ENCODE results near the gene NCKAP5. TPM values are rescaled to one million over a fixed set of nuclear protein-coding genes. Genes with fewer than 3 reads are reported as not detected.
A peak's percentile ranks its signal among the peaks of the same experiment; 100 is the strongest.

Gene NCKAP5
- total RNA-seq, 1 donor from 2014 or later, result 0.20 TPM

DNA sequence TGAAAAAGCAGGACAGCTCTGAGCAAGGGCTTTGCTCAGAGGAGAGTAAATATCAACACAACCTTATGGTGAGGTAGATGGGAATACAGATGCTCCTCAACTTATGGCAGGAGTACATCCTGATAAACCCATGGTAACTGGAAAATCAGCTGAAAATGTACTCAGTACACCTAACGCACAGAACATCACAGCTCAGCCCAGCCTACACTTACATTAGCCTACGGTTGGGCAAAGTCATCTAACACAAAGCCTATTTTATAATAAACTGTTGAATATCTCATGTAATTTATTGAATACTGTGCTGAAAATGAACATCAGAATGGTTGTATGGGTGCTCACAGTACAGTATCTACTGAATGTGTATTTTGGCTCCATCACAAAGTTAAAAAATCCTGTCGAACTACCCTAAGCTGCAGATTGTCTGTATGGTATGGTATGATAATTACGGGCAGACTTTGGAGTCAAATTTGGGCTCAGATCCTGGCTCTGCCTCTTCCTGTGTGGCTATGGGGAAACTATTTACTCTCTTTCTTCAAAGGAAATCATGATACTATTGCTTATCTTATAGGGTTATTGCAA is 778.0 kb downstream of the NCKAP5 start:
- no peak overlapping the region for H3K4me3 Mint-ChIP-seq (ENCODE audit: unreplicated experiment)
- H3K36me3 Mint-ChIP-seq (ENCODE audit: unreplicated experiment), result no peaks in the 10 kb centered on the region
- H3K27ac Mint-ChIP-seq (ENCODE audit: unreplicated experiment), result no peak overlapping the region
- no peak for DNase-seq
- TF ChIP-seq, protein P1, sequence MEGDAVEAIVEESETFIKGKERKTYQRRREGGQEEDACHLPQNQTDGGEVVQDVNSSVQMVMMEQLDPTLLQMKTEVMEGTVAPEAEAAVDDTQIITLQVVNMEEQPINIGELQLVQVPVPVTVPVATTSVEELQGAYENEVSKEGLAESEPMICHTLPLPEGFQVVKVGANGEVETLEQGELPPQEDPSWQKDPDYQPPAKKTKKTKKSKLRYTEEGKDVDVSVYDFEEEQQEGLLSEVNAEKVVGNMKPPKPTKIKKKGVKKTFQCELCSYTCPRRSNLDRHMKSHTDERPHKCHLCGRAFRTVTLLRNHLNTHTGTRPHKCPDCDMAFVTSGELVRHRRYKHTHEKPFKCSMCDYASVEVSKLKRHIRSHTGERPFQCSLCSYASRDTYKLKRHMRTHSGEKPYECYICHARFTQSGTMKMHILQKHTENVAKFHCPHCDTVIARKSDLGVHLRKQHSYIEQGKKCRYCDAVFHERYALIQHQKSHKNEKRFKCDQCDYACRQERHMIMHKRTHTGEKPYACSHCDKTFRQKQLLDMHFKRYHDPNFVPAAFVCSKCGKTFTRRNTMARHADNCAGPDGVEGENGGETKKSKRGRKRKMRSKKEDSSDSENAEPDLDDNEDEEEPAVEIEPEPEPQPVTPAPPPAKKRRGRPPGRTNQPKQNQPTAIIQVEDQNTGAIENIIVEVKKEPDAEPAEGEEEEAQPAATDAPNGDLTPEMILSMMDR (IDR thresholded peaks at IDR 0.05; ENCODE audit: partially characterized antibody, unreplicated experiment), result no peak
- peaks cover 28% of the 10 kb centered on the region for H3K4me1 Mint-ChIP-seq (ENCODE audit: low read depth, unreplicated experiment)
- H3K27me3 Mint-ChIP-seq (ENCODE audit: unreplicated experiment), result peaks cover 5% of the 10 kb centered on the region
- H3K9me3 Mint-ChIP-seq (ENCODE audit: unreplicated experiment), result peaks cover 8% of the 10 kb centered on the region

DNA sequence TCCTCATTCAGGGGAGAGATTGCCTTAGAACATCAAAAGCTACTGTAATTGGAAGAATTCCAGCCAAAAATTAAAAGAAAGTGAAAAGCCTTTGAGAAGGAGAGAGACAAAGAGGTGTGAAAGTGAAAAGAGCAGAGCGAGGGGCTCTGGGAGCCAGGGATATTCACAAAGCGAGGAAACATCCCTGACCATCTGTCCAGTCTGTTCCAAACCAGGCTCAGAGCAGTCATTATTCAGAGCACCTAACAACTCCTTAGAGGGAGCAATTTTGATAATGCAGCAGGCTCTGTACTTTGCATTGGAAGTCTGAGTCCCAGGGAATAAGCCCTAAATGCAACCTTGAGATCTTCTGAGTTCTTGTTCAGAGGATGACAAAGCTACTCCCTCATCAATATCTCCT is 779.2 kb downstream of the NCKAP5 start:
- peak overlapping the region; percentile 65 for H3K4me3 Mint-ChIP-seq (ENCODE audit: unreplicated experiment)
- no peak for DNase-seq
- H3K27me3 Mint-ChIP-seq (ENCODE audit: unreplicated experiment), result peaks cover 5% of the 10 kb centered on the region
- TF ChIP-seq, protein P1 (IDR thresholded peaks at IDR 0.05; ENCODE audit: partially characterized antibody, unreplicated experiment), result no peak
- H3K9me3 Mint-ChIP-seq (ENCODE audit: unreplicated experiment), result peaks cover 8% of the 10 kb centered on the region
- H3K27ac Mint-ChIP-seq (ENCODE audit: unreplicated experiment), result peak overlapping the region; percentile 85
- no peaks in the 10 kb centered on the region for H3K36me3 Mint-ChIP-seq (ENCODE audit: unreplicated experiment)
- H3K4me1 Mint-ChIP-seq (ENCODE audit: low read depth, unreplicated experiment), result peaks cover 31% of the 10 kb centered on the region

DNA sequence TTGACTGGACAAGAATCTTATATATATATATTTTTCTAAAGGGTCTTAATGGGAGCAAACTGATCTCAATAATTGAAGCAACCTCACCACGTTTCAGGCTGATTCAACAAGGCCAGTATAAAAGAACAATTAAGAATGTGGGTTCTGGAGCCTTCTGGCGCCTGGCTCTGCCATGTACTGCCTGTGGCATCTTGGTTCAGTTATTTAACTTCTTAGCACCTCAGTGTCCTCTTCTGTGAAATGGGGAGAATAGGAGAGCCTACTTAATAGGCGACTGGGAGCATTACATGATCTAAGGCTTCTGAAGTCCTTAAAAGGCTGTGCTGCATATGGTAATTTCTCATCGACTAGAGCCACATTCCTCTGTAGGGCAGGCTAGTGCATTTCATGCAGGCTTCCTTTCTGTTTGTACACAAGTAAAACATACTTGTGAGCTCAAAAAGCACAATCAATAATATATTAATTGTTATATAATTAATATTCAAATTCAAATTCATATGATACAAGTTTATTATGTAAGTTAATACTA is 779.9 kb downstream of the NCKAP5 start:
- no peaks in the 10 kb centered on the region for H3K36me3 Mint-ChIP-seq (ENCODE audit: unreplicated experiment)
- H3K27me3 Mint-ChIP-seq (ENCODE audit: unreplicated experiment), result peaks cover 7% of the 10 kb centered on the region
- peaks cover 8% of the 10 kb centered on the region for H3K9me3 Mint-ChIP-seq (ENCODE audit: unreplicated experiment)
- DNase-seq, result no peak
- peaks cover 31% of the 10 kb centered on the region for H3K4me1 Mint-ChIP-seq (ENCODE audit: low read depth, unreplicated experiment)
- TF ChIP-seq, protein P1 (IDR thresholded peaks at IDR 0.05; ENCODE audit: partially characterized antibody, unreplicated experiment), result no peak
- no peak overlapping the region for H3K4me3 Mint-ChIP-seq (ENCODE audit: unreplicated experiment)
- H3K27ac Mint-ChIP-seq (ENCODE audit: unreplicated experiment), result peak overlapping the region; percentile 28

DNA sequence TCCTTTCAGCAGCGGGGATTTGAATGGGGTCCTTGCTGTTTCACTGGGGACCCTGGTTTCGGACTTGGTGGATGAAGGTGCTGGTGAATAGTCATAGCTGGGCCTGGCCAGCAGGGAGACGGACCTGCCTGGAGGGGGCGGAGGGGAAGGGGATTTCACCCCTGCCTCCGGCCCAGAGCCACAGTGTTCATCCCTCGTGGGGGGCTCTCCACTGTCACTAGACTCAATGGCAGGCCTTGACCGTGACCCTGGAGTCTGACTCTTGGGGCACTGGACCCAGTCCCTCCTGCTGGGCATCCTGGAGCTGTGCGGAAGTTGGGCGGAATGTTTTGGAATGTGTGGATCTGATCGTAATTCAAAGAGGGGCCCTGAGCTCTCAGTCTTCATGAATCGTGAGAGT is 784.4 kb downstream of the NCKAP5 start:
- H3K4me3 Mint-ChIP-seq (ENCODE audit: unreplicated experiment), result no peak overlapping the region
- H3K9me3 Mint-ChIP-seq (ENCODE audit: unreplicated experiment), result peaks cover 5% of the 10 kb centered on the region
- no peak for DNase-seq
- TF ChIP-seq, protein P1 (IDR thresholded peaks at IDR 0.05; ENCODE audit: partially characterized antibody, unreplicated experiment), result no peak
- H3K4me1 Mint-ChIP-seq (ENCODE audit: low read depth, unreplicated experiment), result peaks cover 22% of the 10 kb centered on the region
- peaks cover 8% of the 10 kb centered on the region for H3K27me3 Mint-ChIP-seq (ENCODE audit: unreplicated experiment)
- no peak overlapping the region for H3K27ac Mint-ChIP-seq (ENCODE audit: unreplicated experiment)
- no peaks in the 10 kb centered on the region for H3K36me3 Mint-ChIP-seq (ENCODE audit: unreplicated experiment)

DNA sequence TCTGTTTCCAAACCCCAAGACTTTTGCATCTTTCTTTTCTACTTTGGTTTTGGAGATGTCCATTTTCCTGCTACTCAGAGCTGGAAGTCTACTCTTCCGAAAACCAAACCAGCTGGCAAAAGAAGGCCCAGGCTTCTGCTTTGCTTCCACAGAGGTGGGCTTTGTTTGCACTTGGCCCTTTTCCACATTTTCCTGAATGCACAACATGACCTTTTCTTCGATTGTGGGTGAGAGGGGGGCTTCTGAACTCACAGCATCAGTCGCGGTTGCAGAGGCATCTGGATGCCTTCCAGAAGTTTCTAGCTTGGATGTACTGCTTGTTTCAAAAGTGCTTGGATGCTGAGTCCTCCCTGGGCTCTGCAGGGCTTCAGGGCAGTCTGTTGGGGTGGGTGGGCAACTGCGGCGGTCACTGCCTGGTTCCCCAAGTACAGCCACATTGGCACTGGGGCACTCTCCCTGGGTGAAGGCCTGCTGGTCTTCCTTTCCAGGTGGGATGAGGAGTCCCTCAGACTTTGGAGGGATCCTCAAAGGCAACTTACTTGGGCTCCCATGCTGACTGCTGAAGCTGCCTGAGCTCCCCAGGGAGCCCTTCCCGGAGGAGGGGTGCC is 786.0 kb downstream of the NCKAP5 start:
- TF ChIP-seq, protein P1 (IDR thresholded peaks at IDR 0.05; ENCODE audit: partially characterized antibody, unreplicated experiment), result no peak

More for the DNA sequence above, 786.0 kb downstream of the NCKAP5 start:
- Mint-ChIP-seq H3K27me3 (ENCODE audit: unreplicated experiment) (peaks cover 6% of the 10 kb centered on the region), H3K27ac (ENCODE audit: unreplicated experiment) (no peak overlapping the region), H3K4me3 (ENCODE audit: unreplicated experiment) (no peak overlapping the region), H3K9me3 (ENCODE audit: unreplicated experiment) (peaks cover 2% of the 10 kb centered on the region), H3K4me1 (ENCODE audit: low read depth, unreplicated experiment) (peaks cover 12% of the 10 kb centered on the region), H3K36me3 (ENCODE audit: unreplicated experiment) (no peaks in the 10 kb centered on the region)
- DNase-seq, result no peak
